Nephron (organoid): ENCODE measurements around the gene RAB2B.

Experiments used
- H3K27ac Mint-ChIP-seq, 3 experiments: 2 replicates each; pipeline ENCODE4 v1.8.0; 2020; ENCODE audit warnings: mixed read lengths in 3 of 3, mild to moderate bottlenecking in 2 of 3, moderate library complexity in 1 of 3
- H3K27me3 Mint-ChIP-seq: 2 replicates; pipeline ENCODE4 v1.8.0; 2021; ENCODE audit warnings: low read depth, mild to moderate bottlenecking, moderate library complexity, mixed read lengths
- H3K36me3 Mint-ChIP-seq: 2 replicates; pipeline ENCODE4 v1.8.0; 2020; ENCODE audit warnings: low read depth, mixed read lengths
- H3K4me1 Mint-ChIP-seq: 2 replicates; pipeline ENCODE4 v1.8.0; 2020; ENCODE audit warnings: mixed read lengths
- H3K4me3 Mint-ChIP-seq, 3 experiments: 2 replicates each; pipeline ENCODE4 v1.8.0; 2020; ENCODE audit warnings: mild to moderate bottlenecking in 3 of 3, mixed read lengths in 3 of 3, moderate library complexity in 2 of 3
- H3K9me3 Mint-ChIP-seq: 2 replicates; pipeline ENCODE4 v1.8.0; 2020; ENCODE audit warnings: mixed read lengths
- TF ChIP-seq, protein P1 (sequence below), 3 experiments: fragments of 200-600 bp; sonication (generic); IDR thresholded peaks; one replicate each; pipeline ENCODE4 v1.5.0; 2021; ENCODE audit warnings: antibody characterized with exemption in 3 of 3; ENCODE audit not compliant: unreplicated experiment in 3 of 3

The RAB2B gene

GRCh38 chr14:21431126-21431525 lies 45.6 kb downstream of the RAB2B start:
- Mint-ChIP-seq H3K27me3 (no peaks in the 10 kb centered on the region), H3K36me3 (peaks cover 69% of the 10 kb centered on the region), H3K9me3 (no peaks in the 10 kb centered on the region), H3K4me3 (no peak overlapping the region), H3K4me1 (peaks cover 10% of the 10 kb centered on the region), H3K27ac (no peak overlapping the region)
- TF ChIP-seq, protein P1, sequence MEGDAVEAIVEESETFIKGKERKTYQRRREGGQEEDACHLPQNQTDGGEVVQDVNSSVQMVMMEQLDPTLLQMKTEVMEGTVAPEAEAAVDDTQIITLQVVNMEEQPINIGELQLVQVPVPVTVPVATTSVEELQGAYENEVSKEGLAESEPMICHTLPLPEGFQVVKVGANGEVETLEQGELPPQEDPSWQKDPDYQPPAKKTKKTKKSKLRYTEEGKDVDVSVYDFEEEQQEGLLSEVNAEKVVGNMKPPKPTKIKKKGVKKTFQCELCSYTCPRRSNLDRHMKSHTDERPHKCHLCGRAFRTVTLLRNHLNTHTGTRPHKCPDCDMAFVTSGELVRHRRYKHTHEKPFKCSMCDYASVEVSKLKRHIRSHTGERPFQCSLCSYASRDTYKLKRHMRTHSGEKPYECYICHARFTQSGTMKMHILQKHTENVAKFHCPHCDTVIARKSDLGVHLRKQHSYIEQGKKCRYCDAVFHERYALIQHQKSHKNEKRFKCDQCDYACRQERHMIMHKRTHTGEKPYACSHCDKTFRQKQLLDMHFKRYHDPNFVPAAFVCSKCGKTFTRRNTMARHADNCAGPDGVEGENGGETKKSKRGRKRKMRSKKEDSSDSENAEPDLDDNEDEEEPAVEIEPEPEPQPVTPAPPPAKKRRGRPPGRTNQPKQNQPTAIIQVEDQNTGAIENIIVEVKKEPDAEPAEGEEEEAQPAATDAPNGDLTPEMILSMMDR (IDR thresholded peaks at IDR 0.05; ENCODE audit: unreplicated experiment in 3 of 3) = no peak

DNA sequence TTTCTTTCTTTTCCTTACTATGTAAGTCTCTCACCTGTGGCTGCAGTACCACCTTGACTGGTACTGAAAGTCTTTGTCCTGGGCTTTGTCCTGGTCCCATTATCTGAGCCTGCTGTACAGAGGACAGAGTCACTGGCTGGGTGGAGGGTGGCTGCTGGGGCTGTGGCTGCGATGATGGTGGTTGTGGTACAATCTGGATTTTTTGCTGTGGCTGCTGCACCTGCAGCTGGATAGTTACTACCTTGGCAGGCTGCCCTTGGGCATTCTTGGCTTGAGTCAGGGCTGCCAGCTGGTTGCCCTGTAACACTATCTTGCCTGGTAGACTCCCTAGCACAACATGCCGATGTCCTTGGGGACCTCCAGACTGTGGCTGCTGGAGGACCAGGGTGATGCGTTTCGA lies 47.8 kb downstream of the RAB2B start:
- TF ChIP-seq, protein P1 (IDR thresholded peaks at IDR 0.05; ENCODE audit: unreplicated experiment in 3 of 3) = no peak
- H3K4me1 Mint-ChIP-seq = no peaks in the 10 kb centered on the region
- no peak overlapping the region for H3K27ac Mint-ChIP-seq
- H3K36me3 Mint-ChIP-seq = peaks cover 82% of the 10 kb centered on the region
- H3K9me3 Mint-ChIP-seq = no peaks in the 10 kb centered on the region
- no peak overlapping the region for H3K4me3 Mint-ChIP-seq
- H3K27me3 Mint-ChIP-seq = no peaks in the 10 kb centered on the region

DNA sequence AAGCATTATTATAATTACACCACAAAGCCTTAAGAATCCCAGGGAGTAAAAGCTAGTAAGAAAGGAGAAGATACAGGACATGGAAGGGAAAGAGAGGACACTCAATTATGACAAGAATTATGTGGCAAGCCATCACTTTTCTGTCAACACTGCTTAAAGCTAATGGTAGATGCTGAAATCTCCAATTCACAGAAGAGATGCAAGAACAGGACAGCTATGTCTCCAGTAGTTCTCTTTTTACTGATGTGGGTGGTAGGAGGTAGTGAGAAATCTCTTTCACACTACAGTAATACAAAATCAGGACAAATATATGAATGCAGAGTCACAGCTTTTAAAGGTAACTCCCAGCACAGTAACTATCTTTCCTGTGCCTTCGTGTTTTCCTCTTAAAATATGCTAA lies 50.1 kb downstream of the RAB2B start:
- H3K9me3 Mint-ChIP-seq = no peaks in the 10 kb centered on the region
- no peak overlapping the region for H3K4me3 Mint-ChIP-seq
- TF ChIP-seq, protein P1 (IDR thresholded peaks at IDR 0.05; ENCODE audit: unreplicated experiment in 3 of 3) = no peak
- H3K27me3 Mint-ChIP-seq = no peaks in the 10 kb centered on the region
- H3K36me3 Mint-ChIP-seq = peaks cover 82% of the 10 kb centered on the region
- H3K27ac Mint-ChIP-seq = no peak overlapping the region
- no peaks in the 10 kb centered on the region for H3K4me1 Mint-ChIP-seq

DNA sequence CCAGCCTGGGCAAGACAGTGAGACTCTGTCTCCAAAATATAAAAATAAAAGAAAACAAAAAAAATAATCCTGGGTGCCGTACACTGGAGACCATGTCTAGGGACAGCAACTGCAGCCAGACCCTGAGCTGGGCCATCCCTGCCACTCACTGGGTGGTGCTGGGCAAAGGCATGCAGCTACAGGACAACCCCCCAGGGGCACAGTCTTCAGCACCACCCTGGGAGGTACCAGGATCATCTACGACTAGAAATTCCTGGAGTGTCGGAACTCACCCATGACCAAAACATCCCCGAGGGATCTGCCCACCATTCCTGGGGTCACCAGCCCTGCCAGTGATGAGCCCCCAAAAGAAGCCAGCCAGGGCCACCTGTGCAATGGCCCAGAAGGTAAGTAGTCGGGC lies 57.2 kb downstream of the RAB2B start:
- no peak overlapping the region for H3K4me3 Mint-ChIP-seq
- no peak overlapping the region for H3K27ac Mint-ChIP-seq
- TF ChIP-seq, protein P1 (IDR thresholded peaks at IDR 0.05; ENCODE audit: unreplicated experiment in 3 of 3) = no peak
- H3K9me3 Mint-ChIP-seq = no peaks in the 10 kb centered on the region
- H3K36me3 Mint-ChIP-seq = peaks cover 68% of the 10 kb centered on the region
- H3K4me1 Mint-ChIP-seq = no peaks in the 10 kb centered on the region
- no peaks in the 10 kb centered on the region for H3K27me3 Mint-ChIP-seq

GRCh38 chr14:21415329-21415728 lies 61.4 kb downstream of the RAB2B start:
- TF ChIP-seq, protein P1 (IDR thresholded peaks at IDR 0.05; ENCODE audit: unreplicated experiment in 3 of 3) = no peak
- Mint-ChIP-seq H3K36me3 (peaks cover 78% of the 10 kb centered on the region), H3K27ac (no peak overlapping the region), H3K27me3 (no peaks in the 10 kb centered on the region), H3K4me3 (no peak overlapping the region), H3K4me1 (no peaks in the 10 kb centered on the region), H3K9me3 (no peaks in the 10 kb centered on the region)

- H3K4me3 Mint-ChIP-seq = no peak overlapping the region
- no peaks in the 10 kb centered on the region for H3K27me3 Mint-ChIP-seq
- H3K27ac Mint-ChIP-seq = no peak overlapping the region
- H3K36me3 Mint-ChIP-seq = peaks cover 80% of the 10 kb centered on the region
- TF ChIP-seq, protein P1 (IDR thresholded peaks at IDR 0.05; ENCODE audit: unreplicated experiment in 3 of 3) = no peak
- H3K9me3 Mint-ChIP-seq = no peaks in the 10 kb centered on the region
- no peaks in the 10 kb centered on the region for H3K4me1 Mint-ChIP-seq
Observed at GRCh38 chr14:21414137-21414631, 62.6 kb downstream of the RAB2B start.
